ENCODE results near the gene ADAMTS14. TPM values are rescaled to one million over a fixed set of nuclear protein-coding genes. Genes with fewer than 3 reads are reported as not detected.

The ADAMTS14 gene
- total RNA-seq, 1 donor from 2014 or later, result 4.1 TPM

GRCh38 chr10:70791386-70792039, 119.2 kb downstream of the ADAMTS14 start:
- Mint-ChIP-seq H3K4me3 (no peak overlapping the region), H3K36me3 (no peaks in the 10 kb centered on the region), H3K4me1 (no peaks in the 10 kb centered on the region), H3K27me3 (ENCODE audit: low read depth) (peaks cover 4% of the 10 kb centered on the region), H3K27ac (no peak overlapping the region), H3K9me3 (peaks cover 17% of the 10 kb centered on the region)
- TF ChIP-seq, protein P1, sequence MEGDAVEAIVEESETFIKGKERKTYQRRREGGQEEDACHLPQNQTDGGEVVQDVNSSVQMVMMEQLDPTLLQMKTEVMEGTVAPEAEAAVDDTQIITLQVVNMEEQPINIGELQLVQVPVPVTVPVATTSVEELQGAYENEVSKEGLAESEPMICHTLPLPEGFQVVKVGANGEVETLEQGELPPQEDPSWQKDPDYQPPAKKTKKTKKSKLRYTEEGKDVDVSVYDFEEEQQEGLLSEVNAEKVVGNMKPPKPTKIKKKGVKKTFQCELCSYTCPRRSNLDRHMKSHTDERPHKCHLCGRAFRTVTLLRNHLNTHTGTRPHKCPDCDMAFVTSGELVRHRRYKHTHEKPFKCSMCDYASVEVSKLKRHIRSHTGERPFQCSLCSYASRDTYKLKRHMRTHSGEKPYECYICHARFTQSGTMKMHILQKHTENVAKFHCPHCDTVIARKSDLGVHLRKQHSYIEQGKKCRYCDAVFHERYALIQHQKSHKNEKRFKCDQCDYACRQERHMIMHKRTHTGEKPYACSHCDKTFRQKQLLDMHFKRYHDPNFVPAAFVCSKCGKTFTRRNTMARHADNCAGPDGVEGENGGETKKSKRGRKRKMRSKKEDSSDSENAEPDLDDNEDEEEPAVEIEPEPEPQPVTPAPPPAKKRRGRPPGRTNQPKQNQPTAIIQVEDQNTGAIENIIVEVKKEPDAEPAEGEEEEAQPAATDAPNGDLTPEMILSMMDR (IDR thresholded peaks at IDR 0.05; ENCODE audit: unreplicated experiment), result no peak
- DNase-seq (ENCODE audit: low spot score in 2 of 2, unreplicated experiment in 2 of 2), result no peak

DNA sequence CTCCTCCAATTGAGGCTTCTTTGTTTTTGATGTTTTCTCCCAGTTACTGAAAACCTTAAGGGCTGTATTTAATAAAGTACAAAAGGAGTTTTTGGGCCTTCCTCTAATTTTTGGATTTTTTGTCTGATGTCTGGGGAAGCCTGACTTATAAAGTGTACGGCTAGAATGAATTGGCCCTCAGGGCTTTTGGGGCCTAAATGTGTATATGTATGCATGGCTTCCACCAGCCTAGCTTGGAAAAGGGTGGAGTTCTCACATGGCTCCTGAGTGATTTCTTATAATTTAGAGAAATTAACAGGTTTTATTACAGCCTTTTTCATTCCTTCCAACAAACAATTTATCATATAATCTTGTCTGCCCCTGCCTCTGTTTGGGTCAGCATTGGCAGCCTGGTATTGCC, 123.3 kb downstream of the ADAMTS14 start:
- Mint-ChIP-seq H3K4me1 (no peaks in the 10 kb centered on the region), H3K27ac (no peak overlapping the region), H3K9me3 (peaks cover 11% of the 10 kb centered on the region), H3K27me3 (ENCODE audit: low read depth) (peaks cover 12% of the 10 kb centered on the region), H3K4me3 (no peak overlapping the region), H3K36me3 (no peaks in the 10 kb centered on the region)
- TF ChIP-seq, protein P1 (IDR thresholded peaks at IDR 0.05; ENCODE audit: unreplicated experiment), result no peak
- no peak for DNase-seq (ENCODE audit: low spot score in 2 of 2, unreplicated experiment in 2 of 2)

DNA sequence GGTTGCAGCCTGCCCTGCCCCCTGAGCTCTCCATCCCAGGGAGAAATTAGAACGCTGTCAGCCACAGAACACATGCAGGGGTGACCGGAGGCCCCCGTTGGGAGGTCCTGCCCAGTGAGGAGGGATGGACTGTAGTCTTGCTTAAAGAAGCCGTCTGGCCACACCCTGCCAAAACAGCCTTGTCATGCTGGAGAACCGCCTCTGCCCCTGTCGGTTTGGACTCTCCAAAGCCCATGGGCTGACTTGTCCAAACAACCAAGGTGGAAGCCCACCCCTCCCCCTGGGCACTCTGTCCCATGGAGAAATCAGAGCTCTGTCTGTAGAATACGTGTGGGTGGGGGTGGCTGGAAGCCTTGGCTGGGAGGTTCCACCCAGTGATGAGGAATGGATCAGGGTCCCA, 125.5 kb downstream of the ADAMTS14 start:
- peaks cover 22% of the 10 kb centered on the region for H3K9me3 Mint-ChIP-seq
- no peak for DNase-seq (ENCODE audit: low spot score in 2 of 2, unreplicated experiment in 2 of 2)
- H3K27me3 Mint-ChIP-seq (ENCODE audit: low read depth), result peaks cover 13% of the 10 kb centered on the region
- H3K4me3 Mint-ChIP-seq, result no peak overlapping the region
- TF ChIP-seq, protein P1 (IDR thresholded peaks at IDR 0.05; ENCODE audit: unreplicated experiment), result no peak
- no peak overlapping the region for H3K27ac Mint-ChIP-seq
- no peaks in the 10 kb centered on the region for H3K36me3 Mint-ChIP-seq
- H3K4me1 Mint-ChIP-seq, result no peaks in the 10 kb centered on the region

GRCh38 chr10:70799124-70799523, 126.8 kb downstream of the ADAMTS14 start:
- no peaks in the 10 kb centered on the region for H3K36me3 Mint-ChIP-seq
- peaks cover 13% of the 10 kb centered on the region for H3K27me3 Mint-ChIP-seq (ENCODE audit: low read depth)
- no peaks in the 10 kb centered on the region for H3K4me1 Mint-ChIP-seq
- no peak overlapping the region for H3K4me3 Mint-ChIP-seq
- peaks cover 22% of the 10 kb centered on the region for H3K9me3 Mint-ChIP-seq
- no peak for DNase-seq (ENCODE audit: low spot score in 2 of 2, unreplicated experiment in 2 of 2)
- H3K27ac Mint-ChIP-seq, result no peak overlapping the region
- TF ChIP-seq, protein P1 (IDR thresholded peaks at IDR 0.05; ENCODE audit: unreplicated experiment), result no peak

DNA sequence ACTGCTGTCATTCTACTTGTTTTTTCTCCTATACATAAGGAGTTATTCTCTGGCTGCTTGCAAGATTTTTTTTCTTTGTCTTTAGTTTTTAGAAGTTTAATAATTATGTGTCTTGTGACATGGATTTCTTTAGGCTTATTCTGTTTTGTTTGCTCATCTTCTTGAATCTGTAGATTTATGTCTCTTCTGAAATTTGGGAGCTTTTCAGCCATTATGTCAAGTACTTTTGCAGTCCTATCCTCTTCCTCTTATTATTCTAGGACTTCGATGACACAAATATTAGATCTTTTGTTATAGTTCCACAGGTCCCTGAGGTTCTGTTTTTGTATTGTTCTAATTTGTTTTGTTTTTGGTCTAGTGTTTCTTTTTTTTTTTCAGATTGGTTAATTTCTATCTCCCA, 129.5 kb downstream of the ADAMTS14 start:
- DNase-seq (ENCODE audit: low spot score in 2 of 2, unreplicated experiment in 2 of 2), result no peak
- H3K36me3 Mint-ChIP-seq, result no peaks in the 10 kb centered on the region
- H3K27me3 Mint-ChIP-seq (ENCODE audit: low read depth), result peaks cover 13% of the 10 kb centered on the region
- no peak overlapping the region for H3K27ac Mint-ChIP-seq
- TF ChIP-seq, protein P1 (IDR thresholded peaks at IDR 0.05; ENCODE audit: unreplicated experiment), result no peak
- no peak overlapping the region for H3K4me3 Mint-ChIP-seq
- H3K4me1 Mint-ChIP-seq, result no peaks in the 10 kb centered on the region
- H3K9me3 Mint-ChIP-seq, result peaks cover 17% of the 10 kb centered on the region
